ENCODE results near the gene CDH12. TPM values are rescaled to one million over a fixed set of nuclear protein-coding genes. Genes with fewer than 3 reads are reported as not detected.

The CDH12 gene
- polyA plus RNA-seq, 1 experiment = not detected

DNA sequence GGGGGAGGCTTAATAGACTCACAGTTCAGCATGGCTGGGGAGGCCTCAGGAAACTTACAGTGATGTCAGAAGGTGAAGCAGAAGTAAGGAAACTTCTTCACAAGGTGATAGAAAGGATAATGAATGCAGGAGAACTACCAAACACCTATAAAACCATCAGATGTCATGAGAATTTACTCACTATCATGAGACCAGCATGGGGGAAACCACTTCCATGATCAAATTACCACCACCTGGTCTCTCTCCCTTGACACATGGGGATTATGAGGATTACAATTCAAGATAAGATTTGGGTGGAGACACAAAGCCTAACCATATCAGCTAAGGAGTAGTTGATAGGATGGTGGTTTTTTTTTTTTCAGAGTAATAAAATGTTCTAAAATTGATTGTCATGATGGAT, 201.8 kb downstream of the CDH12 start:
- DNase-seq (ENCODE audit: low read depth, low spot score) = no peak
- ChIA-PET POLR2A (no interaction called here), CTCF (no interaction called here)
- Histone ChIP-seq H3K9me3 (ENCODE audit: control insufficient read depth, insufficient read depth, low read length) (no peaks in the 10 kb centered on the region), H3K27ac (ENCODE audit: low read depth, low read length) (no peak overlapping the region), H3K27me3 (ENCODE audit: control insufficient read depth, insufficient read depth, low read length) (no peaks in the 10 kb centered on the region), H3K4me3 (ENCODE audit: low read depth, low read length) (no peak overlapping the region)
- TF ChIP-seq, protein P1, sequence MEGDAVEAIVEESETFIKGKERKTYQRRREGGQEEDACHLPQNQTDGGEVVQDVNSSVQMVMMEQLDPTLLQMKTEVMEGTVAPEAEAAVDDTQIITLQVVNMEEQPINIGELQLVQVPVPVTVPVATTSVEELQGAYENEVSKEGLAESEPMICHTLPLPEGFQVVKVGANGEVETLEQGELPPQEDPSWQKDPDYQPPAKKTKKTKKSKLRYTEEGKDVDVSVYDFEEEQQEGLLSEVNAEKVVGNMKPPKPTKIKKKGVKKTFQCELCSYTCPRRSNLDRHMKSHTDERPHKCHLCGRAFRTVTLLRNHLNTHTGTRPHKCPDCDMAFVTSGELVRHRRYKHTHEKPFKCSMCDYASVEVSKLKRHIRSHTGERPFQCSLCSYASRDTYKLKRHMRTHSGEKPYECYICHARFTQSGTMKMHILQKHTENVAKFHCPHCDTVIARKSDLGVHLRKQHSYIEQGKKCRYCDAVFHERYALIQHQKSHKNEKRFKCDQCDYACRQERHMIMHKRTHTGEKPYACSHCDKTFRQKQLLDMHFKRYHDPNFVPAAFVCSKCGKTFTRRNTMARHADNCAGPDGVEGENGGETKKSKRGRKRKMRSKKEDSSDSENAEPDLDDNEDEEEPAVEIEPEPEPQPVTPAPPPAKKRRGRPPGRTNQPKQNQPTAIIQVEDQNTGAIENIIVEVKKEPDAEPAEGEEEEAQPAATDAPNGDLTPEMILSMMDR (IDR thresholded peaks at IDR 0.05; ENCODE audit: low read depth, low read length) = no peak

DNA sequence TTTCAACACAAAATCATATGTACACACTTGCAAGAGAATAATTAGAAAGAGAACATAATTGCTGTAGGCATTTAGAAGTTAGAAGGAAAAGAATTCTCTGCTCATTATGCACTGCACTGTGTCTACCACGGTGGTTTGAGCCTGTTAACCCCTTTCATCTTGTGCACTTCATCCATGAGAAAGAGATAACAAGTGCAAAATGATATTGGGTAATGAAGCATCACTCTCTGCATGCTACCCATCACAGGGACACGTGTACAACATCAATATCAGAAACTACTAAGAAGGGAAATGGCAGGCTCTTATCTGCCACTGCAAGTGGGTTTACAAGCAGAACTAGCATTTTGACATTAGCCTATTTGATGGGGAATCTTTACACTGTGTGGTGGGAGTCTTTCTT, 202.6 kb downstream of the CDH12 start:
- TF ChIP-seq, protein P1 (IDR thresholded peaks at IDR 0.05; ENCODE audit: low read depth, low read length) = no peak
- CTCF ChIA-PET = no interaction called here

DNA sequence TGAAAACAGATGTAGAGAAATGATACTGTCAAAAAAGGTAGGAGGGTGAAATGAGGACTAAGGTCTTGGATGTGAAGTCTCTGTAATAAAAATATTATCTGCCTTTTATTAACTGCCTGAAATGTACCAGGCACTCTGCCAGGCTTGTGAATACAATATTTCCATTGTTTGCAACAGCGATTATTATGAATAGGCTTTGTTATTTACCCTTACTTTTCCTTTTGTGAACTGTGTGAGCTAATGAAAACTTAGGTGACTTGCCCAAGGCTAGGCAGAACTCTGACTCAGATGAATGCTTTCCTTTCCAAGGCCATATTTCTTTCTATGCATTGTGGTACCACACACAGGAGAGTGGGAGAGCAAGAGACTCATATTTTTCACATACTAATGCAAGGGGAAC, 204.1 kb downstream of the CDH12 start:
- TF ChIP-seq, protein P1 (IDR thresholded peaks at IDR 0.05; ENCODE audit: low read depth, low read length) = no peak
- ChIA-PET CTCF (no interaction called here), POLR2A (no interaction called here)
- DNase-seq (ENCODE audit: low read depth, low spot score) = no peak
- Histone ChIP-seq H3K4me3 (ENCODE audit: low read depth, low read length) (no peak overlapping the region), H3K9me3 (ENCODE audit: control insufficient read depth, insufficient read depth, low read length) (no peaks in the 10 kb centered on the region), H3K27me3 (ENCODE audit: control insufficient read depth, insufficient read depth, low read length) (no peaks in the 10 kb centered on the region), H3K27ac (ENCODE audit: low read depth, low read length) (no peak overlapping the region)

More for the DNA sequence above, 202.6 kb downstream of the CDH12 start:
- no peak overlapping the region for H3K27ac ChIP-seq (ENCODE audit: low read depth, low read length)
- H3K4me3 ChIP-seq (ENCODE audit: low read depth, low read length) = no peak overlapping the region
- DNase-seq (ENCODE audit: low read depth, low spot score) = no peak
- POLR2A ChIA-PET = no interaction called here
- H3K27me3 ChIP-seq (ENCODE audit: control insufficient read depth, insufficient read depth, low read length) = no peaks in the 10 kb centered on the region
- no peaks in the 10 kb centered on the region for H3K9me3 ChIP-seq (ENCODE audit: control insufficient read depth, insufficient read depth, low read length)

DNA sequence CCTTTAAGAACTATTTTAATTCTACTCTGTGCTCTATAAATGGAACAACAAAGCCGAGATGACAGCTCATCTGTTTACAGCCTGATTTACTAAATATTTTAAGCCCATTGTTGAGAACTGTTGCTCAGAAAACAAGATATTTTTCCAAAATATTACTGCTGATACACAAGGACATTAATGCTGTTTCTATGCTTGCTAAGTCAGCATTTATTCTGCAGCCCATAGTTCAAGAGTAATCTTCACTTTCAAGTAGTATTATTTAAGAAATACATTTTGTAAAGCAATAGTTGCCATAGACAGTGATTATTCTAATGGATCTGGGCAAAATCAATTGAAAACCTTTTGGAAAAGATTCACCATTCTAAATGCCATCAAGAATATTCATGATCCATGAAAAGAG, 208.3 kb downstream of the CDH12 start:
- Histone ChIP-seq H3K9me3 (ENCODE audit: control insufficient read depth, insufficient read depth, low read length) (no peaks in the 10 kb centered on the region), H3K27me3 (ENCODE audit: control insufficient read depth, insufficient read depth, low read length) (no peaks in the 10 kb centered on the region), H3K27ac (ENCODE audit: low read depth, low read length) (no peak overlapping the region), H3K4me3 (ENCODE audit: low read depth, low read length) (no peak overlapping the region)
- ChIA-PET CTCF (no interaction called here), POLR2A (no interaction called here)
- TF ChIP-seq, protein P1 (IDR thresholded peaks at IDR 0.05; ENCODE audit: low read depth, low read length) = no peak
- no peak for DNase-seq (ENCODE audit: low read depth, low spot score)

DNA sequence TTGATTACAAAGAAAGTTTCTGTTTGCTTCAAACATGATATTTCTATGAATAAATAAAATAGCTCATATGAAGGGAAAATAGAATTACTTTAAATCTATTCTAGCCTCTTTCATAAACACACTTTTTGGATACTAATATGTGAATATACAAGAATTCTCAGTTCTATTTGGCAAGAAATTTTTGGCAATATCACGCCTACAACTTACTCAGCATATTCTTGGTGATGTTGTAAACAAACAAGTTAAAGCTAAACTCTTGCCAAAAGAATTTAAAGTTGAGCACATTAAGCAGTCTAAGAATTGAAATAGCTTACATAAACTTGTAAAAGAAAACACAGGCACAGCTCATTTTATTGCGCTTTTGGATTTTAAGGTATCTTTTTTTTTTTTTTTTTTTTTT, 209.8 kb downstream of the CDH12 start:
- TF ChIP-seq, protein P1 (IDR thresholded peaks at IDR 0.05; ENCODE audit: low read depth, low read length) = no peak
- POLR2A ChIA-PET = no interaction called here
- H3K4me3 ChIP-seq (ENCODE audit: low read depth, low read length) = no peak overlapping the region
- H3K27ac ChIP-seq (ENCODE audit: low read depth, low read length) = no peak overlapping the region
- H3K9me3 ChIP-seq (ENCODE audit: control insufficient read depth, insufficient read depth, low read length) = no peaks in the 10 kb centered on the region
- H3K27me3 ChIP-seq (ENCODE audit: control insufficient read depth, insufficient read depth, low read length) = no peaks in the 10 kb centered on the region
- no peak for DNase-seq (ENCODE audit: low read depth, low spot score)
- CTCF ChIA-PET = interaction anchor here (0.6 kb wide), 1 partner anchor 237 kb away, joined by 3 read pairs; no protein-coding TSS in a partner anchor

Measured in AG04450 (cell line).